Measurements from ENCODE around the gene CBARP.

Gene CBARP

GRCh38 chr19:1274852-1275259 lies 37.1 kb upstream of the CBARP start:
- DNase-seq: no peak

GRCh38 chr19:1274081-1274851 lies 36.5 kb upstream of the CBARP start:
- DNase-seq: no peak

GRCh38 chr19:1273263-1274041 lies 35.6 kb upstream of the CBARP start:
- no peak for DNase-seq

- DNase-seq: no peak
These were observed 34.8 kb upstream of the CBARP start for GRCh38 chr19:1272423-1273262.

- no peak for DNase-seq
These were observed 34.0 kb upstream of the CBARP start for GRCh38 chr19:1271528-1272422.

- DNase-seq: no peak
These were observed 33.2 kb upstream of the CBARP start for GRCh38 chr19:1270854-1271527.

GRCh38 chr19:1270213-1270853 lies 32.5 kb upstream of the CBARP start:
- no peak for DNase-seq

- no peak for DNase-seq
These were observed 31.8 kb upstream of the CBARP start for GRCh38 chr19:1269478-1270212.

GRCh38 chr19:1269065-1269477 lies 31.3 kb upstream of the CBARP start, which contains the start of gene CIRBP:
Gene CIRBP, plus strand, starts transcription at chr19:1269332. Its CDS starts 1,602 bp downstream, at chr19:1270934.
- DNase-seq: peak; percentile 89

GRCh38 chr19:1268226-1269064 lies 30.6 kb upstream of the CBARP start:
- DNase-seq: no peak

- no peak for DNase-seq
These were observed 29.8 kb upstream of the CBARP start for GRCh38 chr19:1267477-1268225.

GRCh38 chr19:1266916-1267476 lies 29.2 kb upstream of the CBARP start:
- DNase-seq: no peak

GRCh38 chr19:1266129-1266915 lies 28.5 kb upstream of the CBARP start:
- peak; percentile 39 for DNase-seq

- no peak for DNase-seq
These were observed 27.9 kb upstream of the CBARP start for GRCh38 chr19:1265615-1266128.

- no peak for DNase-seq
These were observed 27.2 kb upstream of the CBARP start for GRCh38 chr19:1264801-1265614.

- DNase-seq: no peak
These were observed 25.4 kb upstream of the CBARP start for GRCh38 chr19:1263188-1263587.

All from NCI-H1436 treated with DMSO at 0.1 percent for 48 hours (cell line).